Astrocyte of the spinal cord (primary cell): Measurements from ENCODE around the gene FBLN1.
"Not testable (repeated sequence)": the region's sequence is repeated elsewhere in the genome, so short reads cannot be mapped to it uniquely, and the experiment has no call there.

Experiments
- DNase-seq: peaks from one replicate; pipeline ENCODE4 v3.0.0; 2011; ENCODE audit warnings: low read depth, low spot score
- H3K4me3 ChIP-seq: 2 replicates; pipeline ENCODE4 v1.5.1; 2011; ENCODE audit warnings: low read depth, mild to moderate bottlenecking, low read length, moderate library complexity
- in situ Hi-C: cut with HindIII; loops from 2 replicates; pipeline ENCODE4 v1.10.0; 2017; ENCODE audit warnings: low sequenced_read_pairs
- TF ChIP-seq, protein P1 (sequence below): IDR thresholded peaks from 2 replicates; pipeline ENCODE4 v1.5.1; 2012; ENCODE audit warnings: low read depth, mild to moderate bottlenecking, low read length, inconsistent platforms

The FBLN1 gene

DNA sequence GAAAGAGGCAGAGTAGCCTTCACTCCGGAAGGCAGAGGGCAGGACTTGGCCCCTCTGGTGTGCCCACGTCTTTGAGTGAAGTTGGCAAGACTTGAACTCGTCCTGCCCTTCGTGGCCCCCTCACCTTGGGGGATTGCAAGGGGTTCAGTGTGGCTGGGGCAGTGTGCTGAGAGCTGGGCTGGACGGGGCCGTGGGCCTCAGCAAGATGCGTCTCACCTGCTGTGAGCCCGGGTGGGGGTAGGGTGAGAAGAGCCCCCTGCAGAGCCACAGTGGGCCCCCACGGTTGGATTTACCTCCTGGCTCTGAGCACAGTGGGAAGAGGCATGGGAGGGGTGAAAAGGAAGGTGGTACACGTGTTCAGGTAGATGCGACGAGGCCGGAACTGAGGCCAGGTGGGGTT lies 87.6 kb downstream of the FBLN1 start:
- in situ Hi-C loops: no loop called here
- TF ChIP-seq, protein P1, sequence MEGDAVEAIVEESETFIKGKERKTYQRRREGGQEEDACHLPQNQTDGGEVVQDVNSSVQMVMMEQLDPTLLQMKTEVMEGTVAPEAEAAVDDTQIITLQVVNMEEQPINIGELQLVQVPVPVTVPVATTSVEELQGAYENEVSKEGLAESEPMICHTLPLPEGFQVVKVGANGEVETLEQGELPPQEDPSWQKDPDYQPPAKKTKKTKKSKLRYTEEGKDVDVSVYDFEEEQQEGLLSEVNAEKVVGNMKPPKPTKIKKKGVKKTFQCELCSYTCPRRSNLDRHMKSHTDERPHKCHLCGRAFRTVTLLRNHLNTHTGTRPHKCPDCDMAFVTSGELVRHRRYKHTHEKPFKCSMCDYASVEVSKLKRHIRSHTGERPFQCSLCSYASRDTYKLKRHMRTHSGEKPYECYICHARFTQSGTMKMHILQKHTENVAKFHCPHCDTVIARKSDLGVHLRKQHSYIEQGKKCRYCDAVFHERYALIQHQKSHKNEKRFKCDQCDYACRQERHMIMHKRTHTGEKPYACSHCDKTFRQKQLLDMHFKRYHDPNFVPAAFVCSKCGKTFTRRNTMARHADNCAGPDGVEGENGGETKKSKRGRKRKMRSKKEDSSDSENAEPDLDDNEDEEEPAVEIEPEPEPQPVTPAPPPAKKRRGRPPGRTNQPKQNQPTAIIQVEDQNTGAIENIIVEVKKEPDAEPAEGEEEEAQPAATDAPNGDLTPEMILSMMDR: no peak
- H3K4me3 ChIP-seq: no peak overlapping the region
- DNase-seq: no peak

DNA sequence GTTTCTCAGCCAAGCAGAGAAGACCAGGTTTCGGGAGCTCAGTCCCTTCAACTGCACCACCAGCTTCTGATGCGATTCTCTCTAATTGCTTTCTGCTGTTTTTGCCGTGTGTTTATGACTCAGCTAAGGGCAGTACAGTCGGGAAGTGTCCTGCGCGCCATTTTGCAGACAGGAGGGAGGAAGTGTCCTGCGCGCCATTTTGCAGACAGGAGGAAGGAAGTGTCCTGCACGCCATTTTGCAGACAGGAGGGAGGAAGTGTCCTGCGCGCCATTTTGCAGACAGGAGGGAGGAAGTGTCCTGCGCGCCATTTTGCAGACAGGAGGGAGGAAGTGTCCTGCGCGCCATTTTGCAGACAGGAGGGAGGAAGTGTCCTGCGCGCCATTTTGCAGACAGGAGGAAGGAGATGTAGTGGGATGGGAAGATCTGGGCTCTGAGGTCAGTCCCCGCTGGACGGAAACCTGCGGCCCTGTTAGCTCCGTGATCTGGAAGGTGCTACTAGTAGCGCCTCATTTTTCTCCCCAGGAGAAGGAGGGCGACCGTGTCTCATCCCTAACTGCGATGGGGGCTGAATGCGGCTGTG lies 89.0 kb downstream of the FBLN1 start:
- in situ Hi-C loops, DNase-seq, H3K4me3 ChIP-seq: not testable (repeated sequence)

DNA sequence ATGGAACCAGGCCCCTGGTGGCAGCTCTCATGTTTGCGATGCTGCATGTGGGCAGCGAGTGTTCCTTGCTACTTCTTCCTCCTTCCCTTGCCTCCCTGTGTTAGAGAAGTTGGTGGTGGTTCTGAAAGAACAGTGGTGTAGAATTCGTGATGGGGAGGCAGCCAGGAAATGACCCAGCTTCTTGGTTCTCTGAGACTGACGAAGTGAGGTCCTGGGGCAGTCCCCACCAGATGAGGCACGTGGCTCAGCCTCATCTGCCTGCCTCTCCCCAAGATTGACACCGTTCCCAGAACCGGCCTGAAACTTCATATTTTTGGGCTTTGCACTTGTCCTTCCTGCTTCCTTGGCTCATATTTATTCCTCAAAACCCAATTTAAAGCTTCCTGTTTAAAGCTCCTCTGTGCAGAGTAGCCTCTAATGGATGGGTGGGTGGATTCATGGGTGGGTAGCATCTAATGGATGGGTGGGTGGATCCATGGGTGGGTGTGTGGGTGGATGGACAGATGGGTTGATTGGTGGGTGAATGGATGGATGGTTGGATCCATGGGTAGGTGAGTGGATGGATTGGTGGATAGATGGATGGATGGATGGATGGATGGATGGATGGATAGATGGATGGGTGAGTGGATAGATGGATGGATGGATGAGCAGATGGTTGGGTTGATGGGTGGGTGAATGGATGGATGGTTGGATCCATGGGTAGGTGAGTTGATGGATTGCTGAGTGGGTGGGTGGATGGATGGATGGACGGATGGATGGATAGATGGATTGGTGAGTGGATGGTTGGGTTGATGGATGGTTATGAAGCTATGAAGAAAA lies 91.6 kb downstream of the FBLN1 start:
- in situ Hi-C loops: no loop called here
- no peak overlapping the region for H3K4me3 ChIP-seq
- DNase-seq: no peak
- TF ChIP-seq, protein P1: no peak

GRCh38 chr22:45597460-45598192 lies 94.9 kb downstream of the FBLN1 start:
- in situ Hi-C loops: no loop called here
- DNase-seq: no peak
- H3K4me3 ChIP-seq: no peak overlapping the region
- TF ChIP-seq, protein P1: no peak

GRCh38 chr22:45598596-45599217 lies 96.0 kb downstream of the FBLN1 start:
- no peak overlapping the region for H3K4me3 ChIP-seq
- in situ Hi-C loops: no loop called here
- no peak for DNase-seq
- TF ChIP-seq, protein P1: no peak

- no peak overlapping the region for H3K4me3 ChIP-seq
- TF ChIP-seq, protein P1: no peak
- DNase-seq: no peak
- in situ Hi-C loops: no loop called here
Observed at GRCh38 chr22:45599836-45600577, 97.3 kb downstream of the FBLN1 start.
